IMR-90 (cell line): ENCODE measurements around the gene ERBB4. TPM values are rescaled to one million over a fixed set of nuclear protein-coding genes. Genes with fewer than 3 reads are reported as not detected.
A peak's percentile ranks its signal among the peaks of the same experiment; 100 is the strongest.

Experiments used
- ATAC-seq: fragments of 200-7000 bp; cut with Tn5 transposase; 2 replicates; pipeline ENCODE4 v1.9.1; 2020; ENCODE audit warnings: low read depth, mild to moderate bottlenecking, moderate library complexity
- BruUV-seq: library from RNA; stranded (reverse); fragments of 400-500 nt; replicated peaks from 2 replicates; lab custom pipeline; 2021; lab: Mats Ljungman, UMichigan
- CTCF ChIA-PET: fragments of 300-600 bp; formaldehyde crosslinking; extraction: SDS; loops from one replicate; lab custom pipeline; 2021; ENCODE audit warnings: antibody characterized with exemption; lab: Yijun Ruan, JAX
- POLR2A ChIA-PET: fragments of 300-600 bp; sonication (Branson Sonifier 250); formaldehyde crosslinking; loops from one replicate; lab custom pipeline; 2022; ENCODE audit warnings: antibody characterized with exemption; ENCODE audit not compliant: unreplicated experiment; lab: Charles Lee
- DNase-seq: peaks from one replicate; pipeline ENCODE4 v3.0.0; 2013
- H2AFZ ChIP-seq: replicated peaks from 2 replicates; pipeline ENCODE3; 2013; ENCODE audit warnings: low read length, mild to moderate bottlenecking; ENCODE audit not compliant: poor library complexity
- H2AK5ac ChIP-seq: 2 replicates; pipeline ENCODE4 v1.6.1; 2013; ENCODE audit warnings: low read depth, low read length, inconsistent platforms
- H2AK9ac ChIP-seq: replicated peaks from 2 replicates; pipeline ENCODE3; 2013; ENCODE audit warnings: mild to moderate bottlenecking, low read depth, low read length, moderate library complexity; ENCODE audit not compliant: poor library complexity
- H2BK120ac ChIP-seq: 2 replicates; pipeline ENCODE4 v1.6.1; 2013; ENCODE audit warnings: low read depth, low read length, inconsistent platforms
- H2BK15ac ChIP-seq: 3 replicates; pipeline ENCODE4 v1.6.1; 2013; ENCODE audit warnings: low read depth, low read length, inconsistent platforms
- H2BK20ac ChIP-seq: 2 replicates; pipeline ENCODE4 v1.6.1; 2013; ENCODE audit warnings: low read depth, mild to moderate bottlenecking, inconsistent platforms, low read length, moderate library complexity
- H2BK5ac ChIP-seq: 2 replicates; pipeline ENCODE4 v1.6.1; 2013; ENCODE audit warnings: mild to moderate bottlenecking, low read depth, low read length, inconsistent platforms; ENCODE audit not compliant: poor library complexity, severe bottlenecking
- H3K14ac ChIP-seq: replicated peaks from 2 replicates; pipeline ENCODE4 v1.6.1; 2013; ENCODE audit warnings: low read depth, low read length, inconsistent platforms
- H3K18ac ChIP-seq: 2 replicates; pipeline ENCODE4 v1.6.1; 2013; ENCODE audit warnings: low read depth, low read length, control low read depth
- H3K23ac ChIP-seq: 2 replicates; pipeline ENCODE4 v1.6.1; 2013; ENCODE audit warnings: low read depth, low read length, inconsistent platforms
- H3K27ac ChIP-seq: 2 replicates; pipeline ENCODE4 v1.5.1; 2013; ENCODE audit warnings: mild to moderate bottlenecking, control low read depth, low read length; ENCODE audit not compliant: insufficient read depth
- H3K27me3 ChIP-seq: 2 replicates; pipeline ENCODE4 v1.6.1; 2013; ENCODE audit warnings: low read length; ENCODE audit not compliant: control insufficient read depth, insufficient read depth
- H3K36me3 ChIP-seq: 2 replicates; pipeline ENCODE4 v1.6.1; 2013; ENCODE audit warnings: low read length, mixed read lengths; ENCODE audit not compliant: control insufficient read depth, insufficient read depth
- H3K4ac ChIP-seq: 2 replicates; pipeline ENCODE4 v1.6.1; 2013; ENCODE audit warnings: low read depth, low read length, inconsistent platforms
- H3K4me1 ChIP-seq: 2 replicates; pipeline ENCODE4 v1.6.1; 2013; ENCODE audit warnings: low read length, mixed read lengths; ENCODE audit not compliant: control insufficient read depth, insufficient read depth
- H3K4me2 ChIP-seq: 2 replicates; pipeline ENCODE4 v1.6.1; 2013; ENCODE audit warnings: low read depth, mild to moderate bottlenecking, control low read depth, low read length, moderate library complexity
- H3K4me3 ChIP-seq: 2 replicates; pipeline ENCODE4 v1.5.1; 2013; ENCODE audit warnings: low read depth, mild to moderate bottlenecking, control low read depth, low read length, moderate library complexity; ENCODE audit not compliant: insufficient read depth
- H3K56ac ChIP-seq: 2 replicates; pipeline ENCODE4 v1.6.1; 2013; ENCODE audit warnings: low read length, inconsistent platforms; ENCODE audit not compliant: insufficient read depth; ENCODE audit errors: extremely low read depth
- H3K79me1 ChIP-seq, 2 experiments: 2 replicates each; pipeline ENCODE4 v1.6.1; 2013; ENCODE audit warnings: low read length in 2 of 2, inconsistent platforms in 1 of 2, low read depth in 1 of 2
- H3K9ac ChIP-seq: 2 replicates; pipeline ENCODE4 v1.6.1; 2013; ENCODE audit warnings: low read depth, low read length, control low read depth
- H3K9me1 ChIP-seq: 2 replicates; pipeline ENCODE4 v1.6.1; 2013; ENCODE audit warnings: low read length, inconsistent platforms; ENCODE audit not compliant: insufficient read depth
- H3K9me3 ChIP-seq: 2 replicates; pipeline ENCODE4 v1.6.1; 2013; ENCODE audit warnings: low read length; ENCODE audit not compliant: control insufficient read depth, insufficient read depth
- H4K20me1 ChIP-seq: 2 replicates; pipeline ENCODE4 v1.6.1; 2013; ENCODE audit warnings: low read length, inconsistent platforms; ENCODE audit not compliant: insufficient read depth
- H4K5ac ChIP-seq: 2 replicates; pipeline ENCODE4 v1.6.1; 2013; ENCODE audit warnings: mild to moderate bottlenecking, low read depth, low read length, control low read depth
- H4K8ac ChIP-seq, 2 experiments: 2 replicates each; pipeline ENCODE4 v1.6.1; 2013; ENCODE audit warnings: low read depth in 2 of 2, low read length in 2 of 2, control low read depth in 1 of 2, inconsistent platforms in 1 of 2
- H4K91ac ChIP-seq: 2 replicates; pipeline ENCODE4 v1.6.1; 2013; ENCODE audit warnings: low read depth, low read length, inconsistent platforms; ENCODE audit not compliant: insufficient read depth
- MAFK ChIP-seq: IDR thresholded peaks from 2 replicates; pipeline ENCODE4 v1.6.1; 2012; ENCODE audit warnings: low read depth, low read length, improper control_type of control experiment
- WGBS, 2 experiments: methylation state at CpG; one replicate each; pipeline versions ENCODE4 v1.1.5 to v1.1.7; 2013; ENCODE audit warnings: missing lambda C conversion rate in 2 of 2; ENCODE audit not compliant: insufficient read length in 1 of 2; ENCODE audit errors: extremely low coverage in 2 of 2; 5-methylcytosine and 5-hydroxymethylcytosine counted together
- dilution Hi-C: fragments of 300-500 bp; cut with HindIII; formaldehyde crosslinking; loops from one replicate; pipeline ENCODE4 v1.14.3; 2018; ENCODE audit warnings: low sequenced_read_pairs; ENCODE audit not compliant: unreplicated experiment
- in situ Hi-C: fragments of 300-500 bp; cut with MboI; formaldehyde crosslinking; loops from 3 replicates; pipeline ENCODE4 v1.14.3; 2019; ENCODE audit warnings: low sequenced_read_pairs, inconsistent platforms, mixed read lengths
- intact Hi-C: fragments of 100-400 bp; cut with micrococcal nuclease; formaldehyde crosslinking; loops from 2 replicates; pipeline ENCODE4 v1.10.0; 2022
- polyA plus RNA-seq, 3 experiments: library from polyadenylated mRNA; depleted of rRNA; stranded (reverse); fragments of >200 nt; gene quantifications; 2 replicates each; pipeline ENCODE4 v1.2.3, GENCODE V29; 2012; ENCODE audit warnings: low replicate concordance in 1 of 3
- total RNA-seq: library from RNA; depleted of rRNA; stranded (reverse); fragments of >200 nt; gene quantifications from 2 replicates; pipeline ENCODE4 v1.2.3, GENCODE V29; 2012
- TF ChIP-seq, protein P1 (sequence below): conservative IDR thresholded peaks from 2 replicates; pipeline ENCODE4 v1.5.1; 2012; ENCODE audit warnings: mild to moderate bottlenecking, low read depth, low read length, improper control_type of control experiment

The ERBB4 gene
- total and polyA plus RNA-seq, 2 of the 4 experiments (the other 2 are of a cell fraction) = not detected

DNA sequence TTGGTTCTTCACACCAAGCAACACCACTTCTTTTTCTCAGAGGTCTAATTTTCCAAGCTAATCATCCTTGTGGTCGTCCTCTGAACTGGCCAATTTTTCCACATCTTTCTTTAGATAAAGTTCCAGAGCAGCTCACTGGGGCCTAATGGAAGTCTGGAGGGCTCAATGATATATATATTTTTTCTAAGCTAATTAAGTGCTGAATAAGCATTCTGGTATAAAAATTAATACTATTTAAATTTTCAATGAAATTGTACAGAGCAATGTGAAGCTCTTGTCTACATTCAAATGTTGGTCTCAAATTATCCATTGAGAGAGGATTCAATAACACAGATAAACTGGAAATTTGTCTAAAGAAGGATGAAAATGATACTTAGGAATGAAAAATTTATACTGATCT lies 866.6 kb downstream of the ERBB4 start:
- no peak overlapping the region for H2AK5ac ChIP-seq
- no peak overlapping the region for H4K91ac ChIP-seq
- no peaks in the 10 kb centered on the region for H3K4me1 ChIP-seq
- BruUV-seq = no TSS peak
- no peaks in the 10 kb centered on the region for H3K79me1 ChIP-seq
- TF ChIP-seq, protein P1, sequence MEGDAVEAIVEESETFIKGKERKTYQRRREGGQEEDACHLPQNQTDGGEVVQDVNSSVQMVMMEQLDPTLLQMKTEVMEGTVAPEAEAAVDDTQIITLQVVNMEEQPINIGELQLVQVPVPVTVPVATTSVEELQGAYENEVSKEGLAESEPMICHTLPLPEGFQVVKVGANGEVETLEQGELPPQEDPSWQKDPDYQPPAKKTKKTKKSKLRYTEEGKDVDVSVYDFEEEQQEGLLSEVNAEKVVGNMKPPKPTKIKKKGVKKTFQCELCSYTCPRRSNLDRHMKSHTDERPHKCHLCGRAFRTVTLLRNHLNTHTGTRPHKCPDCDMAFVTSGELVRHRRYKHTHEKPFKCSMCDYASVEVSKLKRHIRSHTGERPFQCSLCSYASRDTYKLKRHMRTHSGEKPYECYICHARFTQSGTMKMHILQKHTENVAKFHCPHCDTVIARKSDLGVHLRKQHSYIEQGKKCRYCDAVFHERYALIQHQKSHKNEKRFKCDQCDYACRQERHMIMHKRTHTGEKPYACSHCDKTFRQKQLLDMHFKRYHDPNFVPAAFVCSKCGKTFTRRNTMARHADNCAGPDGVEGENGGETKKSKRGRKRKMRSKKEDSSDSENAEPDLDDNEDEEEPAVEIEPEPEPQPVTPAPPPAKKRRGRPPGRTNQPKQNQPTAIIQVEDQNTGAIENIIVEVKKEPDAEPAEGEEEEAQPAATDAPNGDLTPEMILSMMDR = no peak
- peak; percentile 71 for TF ChIP-seq MAFK
- WGBS, 2 experiments = no CpG with 5 or more reads among the region's 1 CpG
- ChIA-PET POLR2A (no interaction called here), CTCF (no interaction called here)
- no peak overlapping the region for H2BK20ac ChIP-seq
- ATAC-seq (no peak), DNase-seq (no peak)
- H2BK120ac ChIP-seq = no peak overlapping the region
- no peak overlapping the region for H3K56ac ChIP-seq
- no peak overlapping the region for H3K4ac ChIP-seq
- H3K9me1 ChIP-seq = no peaks in the 10 kb centered on the region
- no peak overlapping the region for H3K18ac ChIP-seq
- H2AK9ac ChIP-seq = no peak overlapping the region
- no peak overlapping the region for H3K4me3 ChIP-seq
- no peak overlapping the region for H2AFZ ChIP-seq
- in situ Hi-C loops = no loop called here
- H3K36me3 ChIP-seq = no peaks in the 10 kb centered on the region
- no peak overlapping the region for H3K14ac ChIP-seq
- H3K9me3 ChIP-seq = peaks cover 8% of the 10 kb centered on the region
- intact Hi-C loops = no loop called here
- H3K27ac ChIP-seq = no peak overlapping the region
- H2BK15ac ChIP-seq = no peak overlapping the region
- H3K27me3 ChIP-seq = no peaks in the 10 kb centered on the region
- no peak overlapping the region for H3K4me2 ChIP-seq
- no peak overlapping the region for H3K9ac ChIP-seq
- no peak overlapping the region for H4K8ac ChIP-seq
- no peak overlapping the region for H2BK5ac ChIP-seq
- no peak overlapping the region for H4K5ac ChIP-seq
- dilution Hi-C loops = no loop called here
- no peak overlapping the region for H3K23ac ChIP-seq
- H4K20me1 ChIP-seq = no peaks in the 10 kb centered on the region
